Daoy (cell line): Measurements from ENCODE around the gene FUT2. TPM values are rescaled to one million over a fixed set of nuclear protein-coding genes. Genes with fewer than 3 reads are reported as not detected.
"Not testable (repeated sequence)": the region's sequence is repeated elsewhere in the genome, so short reads cannot be mapped to it uniquely, and the experiment has no call there.

Experiments
- DNase-seq: peaks from one replicate; pipeline ENCODE4 v3.0.0-alpha.2; 2015; ENCODE audit warnings: low read depth
- total RNA-seq: library from RNA; depleted of rRNA; stranded (reverse); fragments of >200 nt; shearing (Covaris generic); gene quantifications from 2 replicates; pipeline ENCODE4 v1.2.3, GENCODE V29; 2014

Gene FUT2
- total RNA-seq, 1 experiment from 2014 or later, result not detected

DNA sequence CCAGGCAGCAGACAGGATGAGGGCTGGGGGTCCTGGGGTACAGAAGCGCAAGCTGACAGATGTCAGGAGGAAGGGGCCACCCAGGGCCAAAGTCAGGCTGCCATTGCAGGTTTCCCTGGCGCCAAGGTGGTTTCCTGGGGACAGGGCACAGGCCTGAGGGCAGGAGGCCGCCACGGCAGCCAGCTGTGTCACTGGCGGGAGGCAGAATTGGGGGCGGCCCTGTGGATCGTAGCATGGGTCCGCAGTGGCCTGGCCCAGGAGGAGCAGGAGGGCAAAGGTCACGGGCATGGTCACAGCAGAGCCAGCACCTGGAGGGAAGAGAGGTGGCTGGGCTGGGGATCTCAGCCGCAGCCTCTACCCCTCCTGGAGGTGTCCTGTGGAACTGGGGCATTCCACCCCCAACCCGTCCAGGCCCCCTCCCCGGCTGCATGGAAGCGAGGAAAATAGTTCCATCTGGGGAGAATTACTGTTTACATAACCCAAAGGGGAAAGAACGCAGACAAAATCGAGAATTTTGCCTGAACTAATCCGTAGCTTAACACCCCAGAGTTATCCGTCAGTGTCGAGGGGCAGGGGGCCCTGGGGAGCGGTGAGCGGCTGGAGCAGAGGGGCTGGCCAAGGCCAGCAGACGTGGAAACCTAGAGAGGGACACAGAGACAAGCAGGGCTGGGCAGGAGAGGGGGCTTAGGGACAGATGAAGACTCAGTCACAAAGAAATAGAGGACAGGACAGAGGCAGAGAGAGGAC, 24.9 kb upstream of the FUT2 start:
- DNase-seq, result no peak

DNA sequence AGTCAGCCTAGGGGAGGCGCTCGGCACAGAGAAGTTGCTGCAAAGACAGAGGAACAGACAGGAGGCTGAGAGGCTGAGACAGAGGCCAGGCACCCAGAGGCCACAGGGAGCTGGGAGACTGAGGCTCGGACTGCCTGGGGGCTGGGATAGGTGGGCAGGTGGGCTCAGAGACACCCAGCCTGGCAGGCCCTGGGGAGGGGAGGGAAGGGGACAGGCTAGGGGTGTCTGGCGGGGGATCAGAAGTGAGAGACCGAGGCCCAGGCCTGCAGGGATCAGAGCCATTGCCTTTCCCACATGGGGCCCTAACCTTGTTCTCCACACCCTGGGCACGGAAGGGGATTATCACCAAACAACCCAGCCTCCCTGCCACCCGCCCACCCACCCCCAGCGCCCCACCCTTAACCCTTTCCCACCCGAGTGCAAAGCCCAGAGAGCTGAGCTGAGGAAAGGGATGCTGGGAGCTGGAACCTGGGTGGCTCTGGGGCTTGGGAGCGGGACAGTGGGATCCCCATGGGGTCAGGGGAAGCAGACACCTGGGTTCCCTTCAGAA, 24.2 kb upstream of the FUT2 start:
- DNase-seq, result no peak

DNA sequence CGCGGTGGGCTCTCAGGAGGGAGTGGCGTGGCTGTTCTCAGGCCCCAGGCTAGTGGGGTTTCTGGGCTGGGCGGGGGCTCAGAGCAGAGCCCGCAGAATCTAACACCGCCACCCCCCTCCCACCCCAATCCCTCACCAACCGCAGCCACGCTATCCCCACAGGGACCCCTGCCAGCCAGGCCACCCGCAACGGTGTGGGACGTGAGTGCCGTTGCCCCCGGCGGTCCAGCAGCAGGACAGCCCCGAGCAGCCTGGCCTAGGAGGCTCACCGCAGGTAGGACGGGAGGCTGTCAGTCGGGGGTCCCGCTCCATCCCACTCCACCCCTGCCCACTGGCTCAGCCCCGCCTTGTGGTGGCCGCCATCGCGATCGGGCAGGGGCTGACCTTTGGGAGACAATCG, 22.8 kb upstream of the FUT2 start, which contains the start of gene NTN5:
NTN5 (minus strand) TSS at position 24 of the 400 bp plus-strand sequence. CDS start 2,031 bp downstream, outside the sequence.
- DNase-seq, result no peak

DNA sequence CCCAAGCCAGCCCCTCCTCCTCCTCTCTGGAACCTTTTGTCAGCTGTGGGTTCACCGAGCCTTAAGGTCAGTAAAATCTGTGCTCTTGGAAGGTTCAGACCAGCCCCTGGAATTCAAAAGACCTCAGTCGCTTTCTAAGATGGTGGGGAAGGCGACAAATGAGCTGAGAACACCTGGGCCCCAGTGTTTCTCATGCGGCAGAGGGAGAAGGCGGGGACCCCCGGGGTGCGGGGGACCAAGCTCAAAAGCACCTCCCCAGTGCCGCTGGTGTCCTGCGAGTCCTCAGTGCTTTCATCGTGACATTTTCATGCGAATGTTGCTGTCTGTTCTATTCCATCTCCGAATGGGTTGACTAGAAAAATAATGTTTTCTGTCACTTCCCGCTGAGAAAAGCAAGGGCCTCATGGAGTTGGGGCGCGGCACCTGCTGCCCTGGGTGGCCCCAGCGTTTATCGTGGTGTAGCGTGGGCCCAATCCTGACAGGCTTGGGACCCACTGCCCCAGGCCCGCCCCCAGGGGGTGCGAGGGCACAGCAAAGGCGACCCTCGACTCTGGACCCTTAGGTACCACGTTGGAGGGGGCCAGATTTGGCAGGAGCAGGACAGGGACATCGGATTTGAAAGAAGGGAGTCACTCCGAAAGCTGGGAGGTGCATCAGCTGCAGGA, 22.2 kb upstream of the FUT2 start:
- DNase-seq, result no peak

DNA sequence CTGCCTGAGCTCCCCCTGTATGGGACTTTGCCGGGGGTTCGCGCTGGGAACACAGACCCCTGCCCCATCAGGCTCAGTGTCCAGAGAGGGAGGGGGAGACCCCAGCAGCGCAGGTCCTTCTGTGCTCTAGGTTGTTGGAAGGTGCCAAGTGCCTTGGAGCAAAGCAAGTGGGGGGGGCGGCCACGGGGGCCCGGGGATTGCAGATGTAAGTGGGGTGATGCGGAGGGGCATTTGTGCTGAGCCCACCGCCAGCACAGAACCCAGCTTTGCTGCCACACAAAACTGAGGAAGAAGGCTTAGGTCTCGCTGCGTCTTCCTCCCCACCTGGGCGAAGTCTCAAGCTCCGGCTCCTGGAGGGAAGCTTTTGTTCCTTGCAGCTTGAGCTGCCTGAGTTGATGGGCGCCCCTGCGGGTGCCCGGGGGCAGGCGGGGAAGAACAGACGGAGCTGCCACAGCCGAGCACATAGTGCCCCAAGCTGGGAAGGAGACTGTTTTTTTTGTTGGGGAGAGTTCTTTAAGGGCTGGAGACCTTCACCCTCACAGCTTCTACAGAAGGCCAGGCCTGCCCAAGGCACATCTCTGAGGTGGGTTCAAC, 21.5 kb upstream of the FUT2 start:
- no peak for DNase-seq

DNA sequence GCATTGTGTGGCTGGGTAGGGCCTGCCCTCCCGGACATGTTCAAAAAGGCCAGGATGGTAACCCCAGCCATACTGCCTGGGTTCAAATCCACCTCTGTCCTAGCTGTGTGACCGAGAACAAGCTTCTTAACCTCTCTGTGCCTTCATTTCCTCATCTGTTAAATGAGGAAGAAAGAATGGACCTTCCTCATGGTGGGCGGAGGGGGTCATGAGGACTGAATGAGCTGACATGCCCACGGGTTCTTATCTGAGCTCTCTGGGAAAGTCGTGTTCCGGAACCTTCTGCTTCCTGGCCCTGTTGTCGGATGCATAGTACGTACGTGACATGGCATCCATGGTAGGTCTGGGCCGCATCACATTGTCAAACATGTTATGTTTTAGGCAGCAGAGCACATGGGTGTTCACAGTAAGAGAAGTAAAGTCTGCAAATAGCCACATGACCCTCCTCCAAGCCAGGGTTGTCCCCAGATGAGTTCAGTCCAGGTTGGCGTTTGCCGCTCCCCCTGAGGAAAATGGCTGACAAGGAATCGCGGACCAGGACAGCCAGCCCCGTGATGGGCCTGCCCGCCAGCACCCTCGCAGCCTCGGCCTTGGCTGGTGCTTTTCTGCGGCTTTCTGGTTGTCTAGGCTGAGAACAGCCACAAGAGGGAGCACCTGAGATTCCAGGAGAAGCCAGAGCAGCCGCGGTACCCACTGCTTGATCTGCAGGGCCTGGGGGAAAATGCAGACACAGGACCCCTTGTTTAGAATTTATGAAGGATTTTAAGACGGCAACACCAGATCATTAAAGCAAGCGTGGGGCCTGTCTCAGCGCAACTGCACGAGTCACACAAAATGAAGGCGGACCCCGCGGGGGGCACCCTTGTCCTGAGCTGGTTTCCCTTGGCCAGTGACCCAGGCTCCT, 20.6 kb upstream of the FUT2 start:
- peak; percentile 83 for DNase-seq

DNA sequence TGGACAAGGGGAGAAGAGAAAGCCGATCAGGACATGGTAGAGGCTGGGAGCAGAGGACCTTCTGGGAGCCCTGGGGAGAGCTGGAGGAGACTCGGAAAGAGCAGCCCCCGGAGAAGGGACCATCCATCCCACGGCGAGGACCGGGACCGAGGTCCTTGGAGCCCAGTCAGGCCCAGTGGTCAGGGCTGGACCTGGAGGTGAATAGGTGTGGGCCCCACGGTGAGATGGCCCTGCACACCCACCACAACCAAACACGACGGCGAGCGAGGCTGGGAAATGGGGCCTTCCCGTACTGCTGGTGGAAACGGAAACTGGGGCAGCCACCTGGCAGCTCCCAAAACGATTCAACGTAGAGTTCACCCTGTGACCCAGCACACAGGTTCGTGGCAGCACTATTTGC, 19.3 kb upstream of the FUT2 start:
- DNase-seq, result no peak

DNA sequence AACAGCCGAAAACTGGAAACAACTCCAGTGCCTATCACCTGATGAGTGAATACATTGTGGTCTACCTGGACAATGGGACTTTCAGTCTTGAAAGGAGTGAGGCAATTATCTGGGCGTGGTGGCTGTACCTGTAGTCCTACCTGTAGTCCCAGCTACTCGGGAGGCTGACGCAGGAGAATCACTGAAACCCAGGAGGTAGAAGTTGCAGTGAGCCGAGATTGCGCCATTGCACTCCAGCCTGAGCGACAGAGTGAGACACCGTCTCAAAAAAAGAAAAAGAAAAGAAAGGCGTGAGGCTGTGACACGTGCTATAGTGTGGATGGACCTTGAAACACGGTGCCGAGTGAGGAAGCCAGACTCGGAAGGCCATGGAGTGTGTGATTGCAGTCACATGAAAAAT, 18.9 kb upstream of the FUT2 start:
- no peak for DNase-seq

DNA sequence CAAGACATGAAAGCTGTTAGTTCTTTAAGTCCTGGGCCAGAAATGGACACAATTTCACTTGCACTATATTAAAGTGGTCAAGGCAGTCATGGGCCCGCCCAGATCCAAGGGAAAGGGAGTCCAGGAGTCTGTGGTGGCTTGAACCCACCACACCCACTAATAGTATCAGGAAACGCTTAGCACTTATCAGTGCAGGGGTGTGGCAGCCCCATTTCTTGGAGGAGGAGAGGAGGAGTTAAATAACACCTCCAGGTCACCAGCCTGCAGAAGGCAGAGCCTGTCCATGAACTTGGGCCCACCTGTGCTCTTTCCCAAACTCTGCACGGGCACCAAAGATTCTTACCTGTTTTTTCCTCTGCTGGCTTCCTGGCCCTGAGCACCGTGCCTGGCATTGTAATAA, 17.6 kb upstream of the FUT2 start:
- no peak for DNase-seq

DNA sequence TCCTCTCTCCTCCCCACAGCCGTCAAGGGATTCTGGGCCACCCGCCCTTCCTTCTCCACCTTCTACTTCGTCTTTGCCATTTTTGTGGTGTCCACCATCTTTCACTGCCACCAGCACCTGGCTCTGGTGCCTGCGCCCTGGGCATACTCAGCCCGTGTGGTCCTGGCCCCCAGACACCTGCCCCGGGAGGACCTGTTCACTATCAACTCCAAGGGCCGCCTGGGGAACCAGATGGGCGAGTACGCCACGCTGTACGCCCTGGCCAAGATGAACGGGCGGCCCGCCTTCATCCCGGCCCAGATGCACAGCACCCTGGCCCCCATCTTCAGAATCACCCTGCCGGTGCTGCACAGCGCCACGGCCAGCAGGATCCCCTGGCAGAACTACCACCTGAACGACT, 15.8 kb upstream of the FUT2 start:
- not testable (repeated sequence) for DNase-seq

DNA sequence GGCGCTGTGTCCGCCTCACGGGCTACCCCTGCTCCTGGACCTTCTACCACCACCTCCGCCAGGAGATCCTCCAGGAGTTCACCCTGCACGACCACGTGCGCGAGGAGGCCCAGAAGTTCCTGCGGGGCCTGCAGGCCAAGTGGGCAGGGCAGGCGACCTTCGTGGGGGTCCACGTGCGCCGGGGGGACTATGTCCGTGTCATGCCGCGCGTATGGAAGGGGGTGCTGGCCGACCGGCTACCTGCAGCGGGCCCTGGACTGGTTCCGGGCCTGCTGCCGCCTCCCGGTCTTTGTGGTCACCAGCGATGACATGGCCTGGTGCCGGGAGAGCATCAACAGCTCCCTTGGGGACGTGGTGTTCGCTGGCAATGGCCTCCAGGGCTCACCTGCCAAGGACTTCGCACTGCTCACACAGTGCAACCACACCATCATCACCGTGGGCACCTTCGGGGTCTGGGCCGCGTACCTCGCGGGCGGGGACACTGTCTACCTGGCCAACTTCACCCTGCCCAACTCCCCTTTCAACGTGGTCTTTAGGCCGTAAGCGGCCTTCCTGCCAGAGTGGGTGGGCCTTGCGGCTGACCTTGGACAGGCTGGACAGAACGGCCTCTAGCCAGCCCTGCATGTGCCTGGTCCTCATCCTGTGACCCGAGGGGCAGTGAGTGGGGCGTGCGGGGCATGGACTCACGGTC, 15.2 kb upstream of the FUT2 start:
- DNase-seq, result no peak

DNA sequence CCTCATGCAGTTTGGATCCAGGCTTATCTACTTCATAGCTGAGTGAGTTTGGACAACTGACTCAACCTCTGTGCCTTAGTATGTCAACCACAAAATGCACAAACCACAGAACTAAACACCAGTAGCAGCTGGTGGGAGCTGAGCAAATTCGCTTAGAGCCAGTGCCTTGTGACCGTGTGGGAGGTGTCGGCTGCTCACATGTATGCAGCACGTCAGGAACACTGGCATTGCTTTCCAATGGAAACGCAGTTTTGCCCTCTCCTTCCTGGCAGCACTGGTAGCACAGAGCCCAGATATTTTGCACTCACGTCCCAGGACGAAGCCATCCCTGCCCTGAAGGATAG, 14.7 kb upstream of the FUT2 start:
- peak; percentile 96 for DNase-seq

DNA sequence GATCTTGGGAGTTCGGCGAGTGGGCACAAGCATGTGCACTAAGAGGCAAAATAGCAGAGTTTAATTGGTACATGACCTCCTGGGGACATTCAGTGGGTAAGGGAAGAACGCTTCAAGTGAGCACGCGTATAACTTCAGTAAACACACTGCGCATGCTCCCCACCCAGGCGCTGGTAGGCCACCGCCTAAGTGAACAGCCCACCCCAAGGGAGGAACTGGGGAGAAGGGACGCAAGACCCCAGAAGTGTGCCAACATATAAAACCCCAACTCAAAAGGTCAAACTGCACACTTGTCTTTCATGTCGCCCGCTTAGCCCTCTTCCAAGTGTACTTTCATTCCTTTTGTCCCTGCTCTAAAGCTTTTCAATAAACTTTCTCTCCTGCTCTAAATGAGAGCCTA, 12.4 kb upstream of the FUT2 start:
- DNase-seq, result peak; percentile 33

DNA sequence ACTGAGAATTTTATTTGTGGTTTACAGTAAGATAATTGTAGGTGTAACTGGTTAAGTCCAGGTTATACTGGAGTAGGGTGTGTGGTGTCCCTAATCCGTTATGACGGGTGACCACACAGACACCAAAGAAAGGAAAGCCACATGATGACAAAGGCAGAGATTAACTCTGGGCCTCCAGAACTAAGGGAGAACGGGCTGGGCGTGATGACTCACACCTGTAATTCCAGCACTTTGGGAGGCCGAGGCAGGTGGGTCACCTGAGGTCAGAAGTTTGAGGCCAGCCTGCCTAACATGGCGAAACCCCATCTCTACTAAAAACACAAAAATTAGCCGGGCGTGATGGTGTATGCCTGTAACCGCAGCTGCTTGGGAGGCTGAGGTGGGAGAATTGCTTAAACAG, 10.2 kb upstream of the FUT2 start:
- peak; percentile 43 for DNase-seq

DNA sequence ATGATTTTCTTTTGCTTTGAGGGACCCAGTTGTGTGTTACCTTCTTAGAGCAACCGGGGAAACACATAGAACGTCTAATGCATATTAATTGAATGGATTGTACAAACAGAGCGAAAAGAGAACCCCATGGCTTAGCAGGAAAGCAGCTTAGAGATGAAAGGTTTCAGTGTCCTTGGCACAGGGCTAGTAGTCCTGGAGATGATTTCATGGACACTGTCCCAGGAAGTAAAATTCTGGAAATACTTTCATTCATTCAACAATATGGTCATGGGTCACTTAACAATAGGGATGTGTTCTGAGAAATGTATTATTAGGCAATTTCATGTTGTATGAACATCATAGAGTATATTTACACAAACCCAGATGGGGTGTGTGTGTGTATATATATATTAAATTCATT, 9.7 kb upstream of the FUT2 start:
- no peak for DNase-seq

DNA sequence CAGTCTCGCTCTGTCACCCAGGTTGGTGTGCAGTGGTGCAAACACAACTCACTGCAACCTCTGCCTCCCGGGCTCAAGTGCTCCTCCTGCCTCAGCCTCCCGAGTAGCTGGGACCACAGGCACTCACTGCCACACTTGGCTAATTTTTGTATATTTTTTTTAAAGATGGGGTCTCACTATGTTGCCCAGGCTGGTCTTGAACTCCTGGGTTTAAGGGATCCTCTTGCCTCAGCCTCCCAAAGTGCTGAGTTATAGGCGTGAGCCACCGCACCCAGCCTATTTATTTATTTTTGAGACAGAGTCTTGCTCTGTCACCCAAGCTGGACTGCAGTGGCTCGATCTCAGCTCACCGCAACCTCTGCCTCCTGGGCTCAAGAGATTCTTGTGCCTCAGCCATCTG, 9.1 kb upstream of the FUT2 start:
- DNase-seq, result not testable (repeated sequence)

DNA sequence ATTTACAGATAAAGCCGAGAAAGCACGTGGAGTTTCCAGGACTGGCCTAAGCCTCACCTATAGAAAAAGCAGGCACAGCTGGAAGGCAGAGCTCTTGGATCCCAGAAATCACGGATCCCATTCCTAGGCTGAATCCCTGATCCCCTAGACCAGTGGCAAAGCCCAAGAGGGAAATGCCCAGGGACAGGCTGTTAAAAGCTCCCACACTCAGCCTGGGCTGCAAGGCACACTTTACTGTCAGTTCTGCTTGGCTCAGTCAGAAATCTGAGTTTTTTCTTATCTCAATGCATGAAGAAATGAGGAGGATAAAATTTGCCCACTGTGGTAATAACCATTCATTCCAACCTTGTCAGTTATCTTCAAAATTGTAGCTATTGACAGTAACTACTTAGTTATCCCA, 8.0 kb upstream of the FUT2 start:
- DNase-seq, result no peak

DNA sequence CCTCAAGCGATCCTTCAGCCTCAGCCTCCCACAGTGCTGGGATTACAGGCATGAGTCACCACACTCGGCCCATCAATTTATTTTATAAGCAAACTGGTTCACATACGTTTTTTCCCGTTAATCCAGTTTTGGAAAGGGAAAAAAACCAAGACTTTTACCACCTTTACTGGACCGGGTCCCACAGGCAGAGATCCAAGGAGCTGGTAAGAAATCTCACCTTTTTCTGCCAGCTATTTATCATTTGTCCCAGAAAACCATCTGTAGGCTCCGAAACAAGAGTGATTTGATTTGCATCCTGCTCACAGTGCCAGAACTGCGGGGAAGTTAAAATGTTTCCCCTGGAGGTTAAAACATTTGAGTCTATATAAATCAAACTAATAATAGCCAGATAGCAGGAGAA, 6.3 kb upstream of the FUT2 start:
- no peak for DNase-seq

DNA sequence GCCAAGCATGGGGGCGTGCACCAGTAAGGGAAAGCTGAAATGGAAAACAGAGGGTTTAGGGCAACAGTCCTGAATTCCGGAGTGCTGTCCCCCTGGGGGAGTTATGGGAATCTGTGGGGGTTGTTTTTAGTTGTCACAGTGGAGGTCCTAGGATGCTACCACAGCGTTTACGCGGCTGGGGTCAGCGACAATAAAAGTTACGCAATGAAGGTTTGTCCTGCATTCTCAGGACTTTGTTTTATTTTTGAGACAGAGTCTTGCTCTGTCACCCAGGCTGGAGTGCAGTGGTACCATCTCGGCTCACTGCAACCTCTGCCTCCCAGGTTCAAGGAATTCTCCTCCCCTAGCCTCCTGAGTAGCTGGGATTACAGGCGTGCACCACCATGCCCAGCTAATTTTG, 2.1 kb upstream of the FUT2 start:
- not testable (repeated sequence) for DNase-seq

DNA sequence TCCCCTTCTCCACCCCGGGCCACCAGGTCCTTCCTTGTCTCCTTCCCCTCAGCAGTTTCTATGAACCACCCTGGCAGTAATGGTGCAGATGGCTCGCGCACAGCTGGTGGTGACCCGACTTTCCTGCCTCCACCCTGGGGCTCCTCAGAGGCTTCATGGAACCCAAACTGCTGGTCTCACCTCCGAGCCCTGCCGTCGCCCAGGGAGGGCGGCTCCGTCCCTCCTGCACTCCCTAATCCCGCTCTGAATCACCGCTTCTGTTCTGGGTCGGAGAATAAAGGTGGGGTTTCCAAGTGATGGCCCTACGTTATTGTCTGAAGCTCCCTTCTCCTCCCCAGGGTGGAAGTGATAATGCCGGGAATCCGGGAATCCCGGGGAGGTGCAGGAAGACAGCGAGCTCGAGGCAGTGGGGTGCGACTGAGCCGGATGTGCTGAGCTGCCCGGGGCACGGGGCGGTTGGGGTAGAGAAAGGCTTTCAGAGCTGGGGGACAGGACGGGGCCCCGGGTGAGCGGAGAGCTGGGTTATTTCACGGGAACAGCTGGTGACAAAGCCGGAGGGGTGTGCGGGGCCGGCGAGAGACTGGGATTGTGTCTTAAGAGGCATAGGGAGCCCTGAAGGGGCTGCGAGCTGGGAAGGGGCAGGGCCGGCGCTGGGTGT, 711 bp downstream of the FUT2 start:
- DNase-seq, result no peak

DNA sequence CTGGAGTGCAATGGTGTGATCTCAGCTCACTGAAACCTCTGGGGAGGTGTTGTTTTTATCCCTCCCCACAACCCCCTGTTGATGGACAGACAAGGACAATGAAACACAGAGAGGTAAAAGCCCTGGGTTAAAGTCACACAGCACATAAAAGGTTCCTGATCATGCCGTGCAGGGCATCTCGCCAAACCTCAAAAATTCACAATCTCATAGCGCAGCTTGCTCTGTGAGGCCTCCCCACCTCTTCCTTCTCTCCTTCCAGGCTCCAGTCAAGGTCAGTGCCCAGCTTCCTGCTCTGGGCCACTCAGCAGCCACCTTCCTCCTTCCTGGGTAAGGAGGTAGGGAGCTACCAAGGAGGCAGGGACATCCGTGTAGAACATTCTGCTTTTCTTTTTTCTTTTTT, 2.3 kb downstream of the FUT2 start:
- peak; percentile 88 for DNase-seq
